GM12891 (cell line): ENCODE measurements around the gene BOC. TPM values are rescaled to one million over a fixed set of nuclear protein-coding genes. Genes with fewer than 3 reads are reported as not detected.
"Not testable (repeated sequence)": the region's sequence is repeated elsewhere in the genome, so short reads cannot be mapped to it uniquely, and the experiment has no call there.

Experiments used
- DNase-seq: peaks from one replicate; pipeline ENCODE4 v3.0.0; 2011; ENCODE audit warnings: low spot score; ENCODE audit not compliant: insufficient read length
- FAIRE-seq: peaks from 2 replicates; lab custom pipeline; 2011; peaks lifted over from hg19 to GRCh38; lab: Jason Lieb, UNC
- PAX5 ChIP-seq: IDR thresholded peaks from 2 replicates; pipeline ENCODE4 v1.6.1; 2011; ENCODE audit warnings: low read length, moderate library complexity, mild to moderate bottlenecking; ENCODE audit not compliant: insufficient read depth, severe bottlenecking
- POLR2A ChIP-seq: IDR thresholded peaks from 2 replicates; pipeline ENCODE4 v1.6.1; 2011; ENCODE audit warnings: low read depth, low read length, control low read depth
- POLR2AphosphoS5 ChIP-seq: IDR thresholded peaks from 2 replicates; pipeline ENCODE4 v1.6.1; 2011; ENCODE audit warnings: low read depth, low read length, control low read depth
- POU2F2 ChIP-seq: IDR thresholded peaks from 2 replicates; pipeline ENCODE4 v1.6.1; 2011; ENCODE audit warnings: low read depth, mild to moderate bottlenecking, control low read depth, low read length, moderate library complexity
- SPI1 ChIP-seq: IDR thresholded peaks from 2 replicates; pipeline ENCODE4 v1.6.1; 2011; ENCODE audit warnings: low read depth, low read length, control low read depth
- TAF1 ChIP-seq: IDR thresholded peaks from 2 replicates; pipeline ENCODE4 v1.6.1; 2011; ENCODE audit warnings: low read depth, low read length, control low read depth
- polyA plus RNA-seq: library from polyadenylated mRNA; unstranded; fragments of >200 nt; gene quantifications from one replicate; pipeline ENCODE4 v1.2.1, GENCODE V29; 2012; ENCODE audit warnings: low read depth, missing spikeins, inconsistent platforms; ENCODE audit not compliant: missing spikeins

The BOC gene
- polyA plus RNA-seq, result not detected

- FAIRE-seq (peak; percentile 16), DNase-seq (peak; percentile 49)
- no peak for TF ChIP-seq POLR2A
- TF ChIP-seq POLR2AphosphoS5, result no peak
- no peak for TF ChIP-seq PAX5
- TF ChIP-seq TAF1, result no peak
- TF ChIP-seq POU2F2, result no peak
- TF ChIP-seq SPI1, result no peak
These were observed at the start of gene BOC for GRCh38 chr3:113211330-113212149. BOC (plus strand) TSS chr3:113211557; CDS start chr3:113249803, 38,246 bp downstream.

- TF ChIP-seq POLR2AphosphoS5, result no peak
- no peak for TF ChIP-seq PAX5
- no peak for TF ChIP-seq POLR2A
- no peak for TF ChIP-seq TAF1
- TF ChIP-seq POU2F2, result no peak
- TF ChIP-seq SPI1, result no peak
- FAIRE-seq (no peak), DNase-seq (no peak)
These were observed 49.7 kb upstream of the BOC start for GRCh38 chr3:113161661-113162060.

- DNase-seq, result no peak
- TF ChIP-seq PAX5, result no peak
- FAIRE-seq, result no peak
These were observed 48.2 kb upstream of the BOC start for GRCh38 chr3:113163152-113163551.

- no peak for FAIRE-seq
- no peak for DNase-seq
- TF ChIP-seq SPI1, result no peak
- TF ChIP-seq POU2F2, result no peak
- no peak for TF ChIP-seq POLR2A
- TF ChIP-seq PAX5, result no peak
These were observed 45.5 kb upstream of the BOC start for GRCh38 chr3:113165841-113166240.

GRCh38 chr3:113166357-113166718 lies 45.0 kb upstream of the BOC start:
- FAIRE-seq (no peak), DNase-seq (no peak)
- TF ChIP-seq PAX5, result no peak
- no peak for TF ChIP-seq TAF1
- no peak for TF ChIP-seq POLR2A
- no peak for TF ChIP-seq SPI1
- no peak for TF ChIP-seq POU2F2
- no peak for TF ChIP-seq POLR2AphosphoS5

GRCh38 chr3:113166719-113167492 lies 44.5 kb upstream of the BOC start:
- DNase-seq (no peak), FAIRE-seq (no peak)

GRCh38 chr3:113167825-113168801 lies 43.2 kb upstream of the BOC start:
- TF ChIP-seq PAX5, result no peak
- no peak for TF ChIP-seq POLR2A
- TF ChIP-seq POLR2AphosphoS5, result no peak
- no peak for TF ChIP-seq POU2F2
- no peak for TF ChIP-seq SPI1
- no peak for TF ChIP-seq TAF1
- DNase-seq, result no peak
- no peak for FAIRE-seq

More at GRCh38 chr3:113166719-113167492, 44.5 kb upstream of the BOC start:
- TF ChIP-seq POLR2A (no peak), PAX5 (no peak), POU2F2 (no peak), TAF1 (no peak), POLR2AphosphoS5 (no peak), SPI1 (no peak)

GRCh38 chr3:113169891-113170452 lies 41.4 kb upstream of the BOC start:
- TF ChIP-seq POU2F2 (no peak), POLR2A (no peak), POLR2AphosphoS5 (no peak), SPI1 (no peak), PAX5 (no peak), TAF1 (no peak)
- FAIRE-seq (no peak), DNase-seq (no peak)

- no peak for FAIRE-seq
- DNase-seq, result no peak
- TF ChIP-seq PAX5 (no peak), POLR2A (no peak), TAF1 (no peak), POLR2AphosphoS5 (no peak), POU2F2 (no peak)
These were observed 40.6 kb upstream of the BOC start for GRCh38 chr3:113170771-113171170.

- not testable (repeated sequence) for DNase-seq, FAIRE-seq
These were observed 39.6 kb upstream of the BOC start for GRCh38 chr3:113171675-113172300.
